Spleen (tissue), 11 donors: ENCODE measurements around the gene TMEM63B. TPM values are rescaled to one million over a fixed set of nuclear protein-coding genes. Genes with fewer than 3 reads are reported as not detected.

Experiments
- DNase-seq: peaks from one replicate; pipeline ENCODE4 v3.0.0-alpha.2; 2020
- H3K27ac ChIP-seq, 8 donors: fragments of 200-600 bp; sonication (generic) in 7 of 8; 1 replicate in 4 of 8; 2 replicates in 4 of 8; pipeline versions ENCODE4 v1.5.0 to v1.8.0; 2016 to 2021; ENCODE audit warnings: inconsistent platforms in 4 of 8, mild to moderate bottlenecking in 4 of 8, moderate library complexity in 1 of 8
- H3K27me3 ChIP-seq, 7 donors: fragments of 200-600 bp; sonication (generic) in 6 of 7; replicated peaks in 1 of 7; 1 replicate in 4 of 7; 2 replicates in 3 of 7; pipeline versions ENCODE4 v1.5.0 to v1.8.0; 2016 to 2021; ENCODE audit warnings: inconsistent platforms in 3 of 7, mild to moderate bottlenecking in 1 of 7
- H3K36me3 ChIP-seq, 6 donors: fragments of 200-600 bp; sonication (generic) in 5 of 6; 1 replicate in 4 of 6; 2 replicates in 2 of 6; pipeline versions ENCODE4 v1.5.0 to v1.8.0; 2016 to 2021; ENCODE audit warnings: inconsistent platforms in 2 of 6
- H3K4me1 ChIP-seq, 6 donors: fragments of 200-600 bp; sonication (generic) in 5 of 6; 1 replicate in 3 of 6; 2 replicates in 3 of 6; pipeline versions ENCODE4 v1.5.0 to v1.8.0; 2016 to 2021; ENCODE audit warnings: inconsistent platforms in 3 of 6
- H3K4me3 ChIP-seq, 8 donors: fragments of 200-600 bp; sonication (generic) in 7 of 8; 1 replicate in 4 of 8; 2 replicates in 4 of 8; pipeline versions ENCODE4 v1.5.0 to v1.8.0; 2016 to 2021; ENCODE audit warnings: inconsistent platforms in 4 of 8, mild to moderate bottlenecking in 4 of 8, moderate library complexity in 2 of 8
- H3K9me3 ChIP-seq, 8 donors: fragments of 200-600 bp; sonication (generic) in 7 of 8; 1 replicate in 4 of 8; 2 replicates in 4 of 8; pipeline versions ENCODE4 v1.5.0 to v1.8.0; 2016 to 2021; ENCODE audit warnings: inconsistent platforms in 4 of 8
- CTCF ChIP-seq, 11 experiments: fragments of 200-600 bp in 7 of 11; fragments of 450-650 bp in 4 of 11; sonication (generic) in 4 of 11; IDR thresholded peaks in 8 of 11; conservative IDR thresholded peaks in 3 of 11; 1 replicate in 7 of 11; 2 replicates in 4 of 11; pipeline versions ENCODE4 v1.4.0 to v1.8.0; 2016 to 2021; ENCODE audit warnings: antibody characterized with exemption in 11 of 11, inconsistent platforms in 4 of 11, mild to moderate bottlenecking in 1 of 11
- POLR2A ChIP-seq, 3 donors: fragments of 450-650 bp; IDR thresholded peaks; one replicate each; pipeline ENCODE4 v1.5.1; 2017; ENCODE audit warnings: antibody characterized with exemption in 3 of 3, mild to moderate bottlenecking in 1 of 3
- POLR2AphosphoS5 ChIP-seq, 3 donors: sonication (generic); formaldehyde crosslinking; IDR thresholded peaks; one replicate each; pipeline ENCODE4 v1.5.1; 2017; ENCODE audit warnings: antibody characterized with exemption in 3 of 3
- WGBS, 5 donors: extraction: QIAGEN DNeasy Blood & Tissue Kit in 3 of 5; methylation state at CpG; one replicate each; pipeline versions ENCODE4 v1.1.5 to v1.1.7; 2013 to 2018; 5-methylcytosine and 5-hydroxymethylcytosine counted together
- intact Hi-C: fragments of 100-400 bp; cut with DNase I; formaldehyde crosslinking; loops from one replicate; pipeline ENCODE4 v1.15.0; 2023; ENCODE audit warnings: low total_unique reads
- polyA plus RNA-seq, 3 donors: library from polyadenylated mRNA; stranded (reverse); fragments of 200-250 nt; gene quantifications; one replicate each; pipeline ENCODE4 v1.2.1, GENCODE V29; 2013
- total RNA-seq, 7 donors: library from RNA; depleted of rRNA in 3 of 7; stranded (reverse); fragments of >200 nt in 3 of 7; fragmentation: NEBNext Ultra II Directional in 4 of 7; extraction: Animal tissue kit (Norgen Biotek cat#: 25700) in 4 of 7; gene quantifications; one replicate each; pipeline versions ENCODE4 v1.1.0 to v1.2.1, GENCODE V29; 2016 to 2021
- donor health status: healthy with polysubstance abuse.
- donor health status: DM: no; HTN: no; CAD: no; lungs with moderate emphysema.
- donor health status: DM: no; HTN: no; CAD: no.
- donor health status: Bipolar disorder and iron deficiency.
- donor health status: healthy.
- donor health status: DM: no; HTN: no; CAD: no.
- donor health status: DM: yes; HTN: yes; CAD: no.

The TMEM63B gene
- total and polyA plus RNA-seq, 10 donors: 2.8 to 24.8 (median 18.3) TPM

GRCh38 chr6:44167567-44167966 is 40.2 kb downstream of the TMEM63B start:
- 92 to 100% (median 96%) methylated on average over 1 of the region's 1 CpG for WGBS, 5 donors
- H3K4me1 ChIP-seq: peaks cover 0 to 2% (median under 1%) of the 10 kb centered on the region in 6 donors
- H3K27me3 ChIP-seq: peaks cover 0 to 19% (median 0%) of the 10 kb centered on the region in 7 donors
- DNase-seq: no peak
- no peaks in the 10 kb centered on the region for H3K36me3 ChIP-seq
- H3K27ac ChIP-seq: no peak overlapping the region
- H3K9me3 ChIP-seq: no peaks in the 10 kb centered on the region
- intact Hi-C loops: no loop called here
- TF ChIP-seq POLR2AphosphoS5 (IDR thresholded peaks at IDR 0.05): no peak
- no peak for TF ChIP-seq CTCF (IDR thresholded peaks at IDR 0.05 in 8 of 11, conservative IDR thresholded peaks at IDR 0.05 in 3 of 11)
- TF ChIP-seq POLR2A (IDR thresholded peaks at IDR 0.05): no peak
- no peak overlapping the region for H3K4me3 ChIP-seq

DNA sequence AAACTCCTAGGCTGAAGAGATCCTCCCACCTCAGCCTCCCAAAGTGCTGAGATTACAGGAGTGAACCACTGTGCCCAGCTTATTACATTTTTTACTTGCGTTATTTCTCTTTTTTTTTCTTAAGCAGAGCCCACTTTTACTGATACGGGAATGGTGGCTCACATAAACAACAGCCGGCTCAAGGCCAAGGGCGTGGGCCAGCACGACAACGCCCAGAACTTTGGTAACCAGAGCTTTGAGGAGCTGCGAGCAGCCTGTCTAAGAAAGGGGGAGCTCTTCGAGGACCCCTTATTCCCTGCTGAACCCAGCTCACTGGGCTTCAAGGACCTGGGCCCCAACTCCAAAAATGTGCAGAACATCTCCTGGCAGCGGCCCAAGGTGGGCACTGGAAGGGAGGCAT is 41.8 kb downstream of the TMEM63B start:
- H3K4me3 ChIP-seq: no peak overlapping the region
- H3K4me1 ChIP-seq: peaks cover 0 to 7% (median 3%) of the 10 kb centered on the region in 6 donors
- no peak overlapping the region for H3K27ac ChIP-seq
- H3K27me3 ChIP-seq: peaks cover 0 to 8% (median 0%) of the 10 kb centered on the region in 7 donors
- 70 to 81% (median 77%) methylated on average over 9 of the region's 9 CpGs for WGBS, 5 donors
- no peak for DNase-seq
- intact Hi-C loops: no loop called here
- no peak for TF ChIP-seq POLR2A (IDR thresholded peaks at IDR 0.05)
- no peak for TF ChIP-seq POLR2AphosphoS5 (IDR thresholded peaks at IDR 0.05)
- no peak for TF ChIP-seq CTCF (IDR thresholded peaks at IDR 0.05 in 8 of 11, conservative IDR thresholded peaks at IDR 0.05 in 3 of 11)
- H3K9me3 ChIP-seq: no peaks in the 10 kb centered on the region
- no peaks in the 10 kb centered on the region for H3K36me3 ChIP-seq

GRCh38 chr6:44169886-44170570 is 42.7 kb downstream of the TMEM63B start:
- intact Hi-C loops: loop anchor here (5.0 to 10.0 kb wide), 2 partner anchors 65 to 167 kb away; no protein-coding TSS in a partner anchor
- WGBS, 5 donors: 71 to 77% (median 76%) methylated on average over 10 of the region's 10 CpGs
- no peak for DNase-seq
- H3K4me1 ChIP-seq: peaks cover 0 to 7% (median 3%) of the 10 kb centered on the region in 6 donors
- H3K27ac ChIP-seq: no peak overlapping the region
- no peak overlapping the region for H3K4me3 ChIP-seq
- no peaks in the 10 kb centered on the region for H3K9me3 ChIP-seq
- H3K27me3 ChIP-seq: peaks cover 0 to 8% (median 0%) of the 10 kb centered on the region in 7 donors
- H3K36me3 ChIP-seq: no peaks in the 10 kb centered on the region
- TF ChIP-seq POLR2A (IDR thresholded peaks at IDR 0.05) (no peak), CTCF (IDR thresholded peaks at IDR 0.05 in 8 of 11, conservative IDR thresholded peaks at IDR 0.05 in 3 of 11) (no peak), POLR2AphosphoS5 (IDR thresholded peaks at IDR 0.05) (no peak)

GRCh38 chr6:44171899-44172546 is 44.7 kb downstream of the TMEM63B start:
- DNase-seq: no peak
- Histone ChIP-seq H3K4me1 (peaks cover 3 to 16% (median 11%) of the 10 kb centered on the region in 6 donors), H3K27ac (no peak overlapping the region), H3K27me3 (peaks cover 0 to 5% (median 0%) of the 10 kb centered on the region in 7 donors), H3K36me3 (no peaks in the 10 kb centered on the region), H3K9me3 (no peaks in the 10 kb centered on the region), H3K4me3 (no peak overlapping the region)
- intact Hi-C loops: loop anchor here (5.0 to 10.0 kb wide), 2 partner anchors 63 to 165 kb away; no protein-coding TSS in a partner anchor
- TF ChIP-seq POLR2AphosphoS5 (IDR thresholded peaks at IDR 0.05): no peak
- no peak for TF ChIP-seq POLR2A (IDR thresholded peaks at IDR 0.05)
- TF ChIP-seq CTCF (IDR thresholded peaks at IDR 0.05 in 8 of 11, conservative IDR thresholded peaks at IDR 0.05 in 3 of 11): no peak
- WGBS, 5 donors: 76 to 89% (median 80%) methylated on average over 11 to 12 of the region's 12 CpGs
